Measurements from ENCODE around the gene SHKBP1.

SHKBP1 gene

DNA sequence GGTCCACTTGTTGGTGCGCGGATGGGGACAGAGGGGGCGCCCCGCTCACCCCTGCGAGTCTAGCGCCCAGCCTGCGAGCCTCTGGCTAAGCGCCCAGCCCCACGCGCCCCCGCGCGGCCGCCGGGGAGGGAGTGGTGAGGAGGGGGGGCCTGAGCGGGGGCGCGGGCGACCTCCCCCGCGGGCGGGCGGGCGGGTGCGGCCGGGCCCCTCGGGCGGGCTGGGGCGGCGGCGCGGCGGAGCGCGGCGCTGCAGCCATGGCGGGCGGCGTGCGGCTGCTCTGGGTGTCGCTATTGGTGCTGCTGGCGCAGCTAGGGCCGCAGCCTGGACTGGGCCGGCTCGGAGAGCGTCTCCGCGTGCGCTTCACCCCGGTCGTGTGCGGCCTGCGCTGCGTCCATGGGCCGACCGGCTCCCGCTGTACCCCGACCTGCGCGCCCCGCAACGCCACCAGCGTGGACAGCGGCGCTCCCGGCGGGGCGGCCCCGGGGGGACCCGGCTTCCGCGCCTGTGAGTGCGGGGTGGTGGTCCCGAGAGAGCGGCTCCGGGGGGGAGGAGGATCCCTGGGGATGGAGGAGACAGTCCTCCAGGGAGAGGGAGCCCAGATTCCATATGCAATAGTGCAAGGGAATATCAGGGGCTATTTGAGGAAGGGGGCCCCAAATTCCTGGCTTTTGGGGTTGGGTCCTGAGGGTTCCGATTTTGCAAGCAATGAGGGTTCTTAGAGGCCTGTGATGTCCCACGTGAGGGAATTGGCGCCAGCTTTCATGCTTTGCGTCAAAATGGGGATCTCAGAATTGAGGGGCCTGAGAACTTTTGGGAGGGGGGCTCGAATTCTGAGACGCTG, 24.7 kb downstream of the SHKBP1 start, which contains the start of gene LTBP4:
Gene LTBP4, plus strand, starts transcription at position 236 of the 841 bp plus-strand sequence. Its CDS starts 19 bp downstream, at position 255.
- DNase-seq (ENCODE audit: low read depth, low spot score), result no peak

DNA sequence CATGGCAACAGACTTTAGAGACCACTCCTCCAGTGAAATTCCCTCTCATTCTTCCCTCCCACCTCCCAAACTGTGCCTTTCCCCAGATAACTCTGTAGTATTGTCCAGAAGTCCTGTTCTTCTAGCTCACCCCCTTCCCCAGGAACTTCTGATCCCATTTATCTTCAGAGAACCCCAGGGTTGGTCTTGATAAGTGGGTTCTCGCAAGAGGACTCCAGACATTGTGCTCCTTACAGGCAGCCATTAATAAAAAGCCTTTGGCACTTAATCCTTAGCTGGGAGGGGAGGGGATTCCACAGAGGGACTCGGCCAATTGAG, 26.4 kb downstream of the SHKBP1 start:
- DNase-seq (ENCODE audit: low read depth, low spot score), result no peak

DNA sequence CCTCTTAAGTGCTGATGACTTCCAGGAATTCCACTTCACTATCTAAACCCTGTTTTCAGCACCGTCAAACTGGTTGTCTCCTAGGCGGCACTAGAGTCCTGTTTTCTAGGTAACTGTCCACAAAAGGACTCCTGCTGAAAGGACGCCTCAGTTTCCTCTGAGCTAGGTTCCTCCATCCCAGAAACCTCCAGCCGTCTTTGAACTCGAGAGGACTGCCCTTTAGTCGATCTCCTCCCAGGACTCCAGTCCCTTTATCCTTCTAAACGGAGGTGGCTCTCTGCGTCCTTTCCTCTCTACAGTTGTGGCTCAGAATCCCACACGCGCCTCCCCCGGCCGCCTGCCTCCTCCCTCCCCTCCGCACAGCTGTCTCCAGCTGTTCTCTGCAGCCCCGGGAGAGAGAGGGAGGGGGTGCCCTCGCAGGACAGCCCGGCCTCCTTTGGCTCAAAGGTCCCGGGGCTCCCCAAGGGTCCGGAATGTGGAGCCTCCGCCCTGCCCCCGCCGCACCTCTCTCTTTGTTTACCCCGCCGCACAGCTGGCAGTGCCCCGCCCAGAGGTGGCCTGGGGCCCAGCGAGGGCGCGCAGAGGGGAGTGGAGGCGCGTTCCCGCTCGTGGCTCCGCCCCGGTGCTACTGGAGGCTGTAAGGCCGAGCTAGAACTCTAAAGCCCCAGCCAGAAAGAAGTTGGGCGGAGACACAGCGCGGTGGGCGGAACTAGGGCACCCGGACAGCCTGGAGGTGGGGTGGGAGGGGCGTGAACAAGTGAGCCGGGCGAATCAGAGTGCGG, 26.9 kb downstream of the SHKBP1 start:
- DNase-seq (ENCODE audit: low read depth, low spot score), result peak; percentile 94

DNA sequence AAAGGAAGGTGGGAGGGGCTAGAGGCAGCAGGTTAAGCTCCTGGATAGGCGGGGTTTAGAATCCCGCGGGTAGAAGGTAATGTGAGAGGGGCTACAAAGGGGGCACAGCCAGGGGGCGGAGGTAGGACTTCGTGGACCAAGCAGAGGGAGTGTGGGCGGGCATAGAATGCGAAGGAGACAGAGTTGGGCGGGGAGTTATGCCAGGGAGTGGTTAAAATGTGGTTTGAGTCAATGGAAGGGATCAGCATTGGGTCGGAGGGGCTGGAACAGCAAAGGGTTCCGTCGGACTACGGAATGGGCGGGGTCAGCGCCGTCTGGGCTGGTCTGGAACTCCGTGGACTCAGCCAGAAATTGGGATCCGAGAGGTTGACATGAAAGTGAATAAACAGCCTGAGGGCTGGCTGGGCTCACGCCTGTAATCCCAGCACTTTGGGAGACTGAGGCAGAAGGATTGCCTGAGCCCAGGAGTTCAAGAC, 27.5 kb downstream of the SHKBP1 start:
- DNase-seq (ENCODE audit: low read depth, low spot score), result no peak

DNA sequence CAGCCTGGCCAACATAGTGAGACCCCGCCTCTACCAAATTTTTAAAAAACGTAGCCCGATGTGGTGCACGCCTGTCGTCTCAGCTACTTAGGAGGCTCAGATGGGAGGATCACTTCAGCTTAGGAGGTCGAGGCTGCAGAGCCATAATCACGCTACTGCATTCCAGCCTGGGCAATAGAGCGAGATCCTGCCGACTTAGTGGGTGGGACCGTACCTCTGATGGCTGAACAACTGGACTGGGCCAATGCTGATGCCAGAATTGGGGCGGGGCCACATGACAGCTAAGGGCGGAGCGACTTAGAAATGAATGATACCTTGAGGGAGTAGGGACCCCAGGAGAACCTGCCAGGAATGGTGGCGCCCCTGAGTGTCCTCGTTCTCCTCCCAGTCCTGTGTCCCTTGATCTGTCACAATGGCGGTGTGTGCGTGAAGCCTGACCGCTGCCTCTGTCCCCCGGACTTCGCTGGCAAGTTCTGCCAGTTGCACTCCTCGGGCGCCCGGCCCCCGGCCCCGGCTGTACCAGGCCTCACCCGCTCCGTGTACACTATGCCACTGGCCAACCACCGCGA, 28.1 kb downstream of the SHKBP1 start:
- DNase-seq (ENCODE audit: low read depth, low spot score), result no peak

DNA sequence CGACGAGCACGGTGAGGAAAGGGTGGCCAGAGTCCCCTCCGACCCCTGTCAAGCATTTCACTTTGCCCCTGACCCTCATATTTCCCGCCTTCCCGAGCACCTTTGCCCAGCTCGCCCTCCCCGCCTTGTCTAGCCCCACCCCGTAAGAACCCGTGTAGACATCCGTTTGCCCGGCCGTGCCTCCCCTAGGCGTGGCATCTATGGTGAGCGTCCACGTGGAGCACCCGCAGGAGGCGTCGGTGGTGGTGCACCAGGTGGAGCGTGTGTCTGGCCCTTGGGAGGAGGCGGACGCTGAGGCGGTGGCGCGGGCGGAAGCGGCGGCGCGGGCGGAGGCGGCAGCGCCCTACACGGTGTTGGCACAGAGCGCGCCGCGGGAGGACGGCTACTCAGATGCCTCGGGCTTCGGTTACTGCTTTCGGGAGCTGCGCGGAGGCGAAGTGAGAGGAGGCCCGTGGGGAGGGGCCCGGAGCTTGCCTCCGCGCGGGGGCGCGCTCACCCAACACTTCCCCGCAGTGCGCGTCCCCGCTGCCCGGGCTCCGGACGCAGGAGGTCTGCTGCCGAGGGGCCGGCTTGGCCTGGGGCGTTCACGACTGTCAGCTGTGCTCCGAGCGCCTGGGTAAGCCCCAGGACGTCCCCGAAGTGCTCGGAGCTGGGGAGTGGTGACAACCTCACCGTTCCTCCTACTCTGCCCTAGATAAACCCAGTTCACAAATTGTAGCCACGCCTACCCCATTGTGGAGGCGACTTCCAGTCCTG, 28.7 kb downstream of the SHKBP1 start:
- DNase-seq (ENCODE audit: low read depth, low spot score), result no peak

DNA sequence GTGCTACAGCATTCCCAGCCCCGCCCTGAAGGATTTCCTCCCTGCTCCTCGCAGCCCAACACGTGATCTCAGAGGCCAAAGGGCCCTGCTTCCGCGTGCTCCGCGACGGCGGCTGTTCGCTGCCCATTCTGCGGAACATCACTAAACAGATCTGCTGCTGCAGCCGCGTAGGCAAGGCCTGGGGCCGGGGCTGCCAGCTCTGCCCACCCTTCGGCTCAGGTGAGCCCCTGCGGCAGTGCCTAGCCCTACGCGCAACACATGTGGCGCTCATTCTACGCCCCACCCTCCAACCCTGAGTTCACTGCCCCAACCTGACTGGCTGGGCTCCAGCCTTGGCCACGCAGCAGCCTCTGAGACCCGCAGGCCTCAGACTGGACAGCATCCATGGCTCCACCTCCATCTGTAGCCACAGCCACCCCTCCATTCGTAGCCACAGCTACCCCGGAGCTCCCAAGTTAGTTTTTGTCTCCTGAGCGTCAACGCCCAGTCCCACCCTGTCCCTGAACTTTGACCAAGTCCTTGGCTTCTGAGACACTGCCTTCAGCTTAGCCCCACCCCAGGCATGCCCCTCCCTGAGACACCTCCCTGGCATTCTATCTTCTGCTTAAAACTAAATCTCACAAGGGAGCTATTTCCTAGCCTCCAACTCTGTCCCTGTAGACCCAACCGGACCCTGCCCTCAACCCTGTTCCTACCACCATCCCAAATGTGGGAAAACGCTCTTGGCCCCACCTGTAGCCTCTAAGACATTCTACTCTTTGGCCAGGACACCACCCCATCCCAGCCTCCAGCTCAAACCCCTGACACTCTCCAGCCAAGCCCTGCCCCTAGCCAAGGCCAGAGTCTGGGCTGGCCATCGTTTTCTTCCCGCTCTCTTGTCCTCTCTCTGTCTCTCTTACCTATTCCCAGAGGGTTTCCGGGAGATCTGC, 30.9 kb downstream of the SHKBP1 start:
- DNase-seq (ENCODE audit: low read depth, low spot score), result no peak

DNA sequence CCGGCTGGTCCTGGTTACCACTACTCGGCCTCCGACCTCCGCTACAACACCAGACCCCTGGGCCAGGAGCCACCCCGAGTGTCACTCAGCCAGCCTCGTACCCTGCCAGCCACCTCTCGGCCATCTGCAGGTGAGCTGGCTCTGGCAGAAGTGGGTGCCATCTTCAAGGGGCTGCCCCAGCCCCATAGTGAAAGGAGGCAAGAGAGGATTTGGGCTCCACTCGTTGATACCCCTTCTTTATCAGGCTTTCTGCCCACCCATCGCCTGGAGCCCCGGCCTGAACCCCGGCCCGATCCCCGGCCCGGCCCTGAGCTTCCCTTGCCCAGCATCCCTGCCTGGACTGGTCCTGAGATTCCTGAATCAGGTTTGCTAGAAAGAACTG, 31.6 kb downstream of the SHKBP1 start:
- no peak for DNase-seq (ENCODE audit: low read depth, low spot score)

DNA sequence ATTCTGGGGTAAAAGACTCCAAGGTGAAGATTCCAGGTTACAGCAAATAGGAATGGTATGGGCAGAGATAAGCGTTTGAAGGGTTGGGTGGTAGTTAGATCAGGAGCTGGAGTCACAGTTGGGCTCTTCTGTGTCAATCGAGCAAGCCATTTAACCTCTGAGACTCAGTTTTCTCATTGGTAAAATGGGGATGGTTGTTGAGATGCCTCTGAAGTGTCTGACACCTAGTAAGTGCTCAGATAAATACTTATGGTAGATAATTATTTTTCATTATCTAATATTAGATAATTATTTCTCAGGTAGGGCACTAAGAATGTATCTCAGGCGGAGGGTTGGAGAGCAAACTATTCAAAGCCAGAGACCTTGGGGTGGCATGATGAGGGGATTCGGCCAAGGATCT, 32.3 kb downstream of the SHKBP1 start:
- no peak for DNase-seq (ENCODE audit: low read depth, low spot score)

DNA sequence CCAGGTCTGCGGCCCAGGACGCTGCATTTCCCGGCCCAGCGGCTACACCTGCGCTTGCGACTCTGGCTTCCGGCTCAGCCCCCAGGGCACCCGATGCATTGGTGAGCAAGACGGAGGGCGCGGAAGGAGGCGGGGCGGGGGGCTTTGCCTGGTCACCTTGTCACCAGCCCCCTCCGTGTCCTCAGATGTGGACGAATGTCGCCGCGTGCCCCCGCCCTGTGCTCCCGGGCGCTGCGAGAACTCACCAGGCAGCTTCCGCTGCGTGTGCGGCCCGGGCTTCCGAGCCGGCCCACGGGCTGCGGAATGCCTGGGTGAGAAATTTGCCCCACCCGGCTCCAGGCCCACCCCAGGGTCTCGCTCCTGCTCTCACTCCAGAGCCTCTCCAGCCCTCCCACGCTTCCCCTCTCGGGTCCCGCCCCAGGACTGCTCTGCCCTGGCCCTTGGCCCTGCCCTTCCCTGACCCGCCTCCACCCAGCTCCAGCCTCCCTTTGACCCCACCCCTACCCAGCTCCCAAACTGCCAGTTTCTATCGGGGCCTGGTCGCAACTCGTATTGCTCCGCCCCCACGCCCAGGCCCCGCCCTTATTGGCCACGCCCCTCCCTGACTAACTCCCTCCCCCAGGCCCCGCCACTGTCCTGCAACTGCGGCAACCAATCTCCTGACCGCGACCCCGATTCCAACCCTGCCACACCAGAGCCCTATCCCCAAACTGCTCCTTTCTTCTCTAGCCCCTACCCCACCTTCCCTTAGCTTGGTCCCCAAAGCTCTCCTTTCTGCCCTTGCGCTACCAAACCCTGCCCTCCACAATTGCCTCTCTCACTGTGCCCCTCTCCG, 33.1 kb downstream of the SHKBP1 start:
- no peak for DNase-seq (ENCODE audit: low read depth, low spot score)

DNA sequence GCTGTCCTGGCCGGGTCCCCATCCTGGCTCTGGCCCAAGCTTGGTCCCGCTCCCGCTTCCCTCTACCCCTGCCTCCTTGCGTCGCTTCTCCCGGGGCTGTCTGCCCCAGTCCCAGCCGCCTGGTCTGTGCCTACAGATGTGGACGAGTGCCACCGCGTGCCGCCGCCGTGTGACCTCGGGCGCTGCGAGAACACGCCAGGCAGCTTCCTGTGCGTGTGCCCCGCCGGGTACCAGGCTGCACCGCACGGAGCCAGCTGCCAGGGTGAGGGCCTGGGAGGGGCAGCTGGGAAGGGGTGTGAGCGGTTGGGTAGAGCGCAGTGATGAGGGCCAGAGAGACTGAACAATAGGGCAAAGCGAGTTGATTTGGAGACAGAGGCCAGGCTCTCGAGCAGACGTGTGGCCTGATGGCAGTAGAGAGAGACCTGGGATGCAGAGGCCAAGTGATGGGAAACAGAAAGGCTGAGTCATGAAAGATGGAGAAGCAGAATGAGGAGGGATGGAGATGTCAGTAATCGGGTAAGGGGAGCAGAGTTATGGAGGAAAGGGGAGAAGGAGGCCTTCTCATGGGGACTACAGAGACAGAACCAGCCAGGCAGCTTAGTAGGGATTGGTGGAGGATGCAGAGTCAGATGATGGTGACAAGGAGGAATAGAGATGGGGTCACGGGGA, 33.9 kb downstream of the SHKBP1 start:
- DNase-seq (ENCODE audit: low read depth, low spot score), result no peak

DNA sequence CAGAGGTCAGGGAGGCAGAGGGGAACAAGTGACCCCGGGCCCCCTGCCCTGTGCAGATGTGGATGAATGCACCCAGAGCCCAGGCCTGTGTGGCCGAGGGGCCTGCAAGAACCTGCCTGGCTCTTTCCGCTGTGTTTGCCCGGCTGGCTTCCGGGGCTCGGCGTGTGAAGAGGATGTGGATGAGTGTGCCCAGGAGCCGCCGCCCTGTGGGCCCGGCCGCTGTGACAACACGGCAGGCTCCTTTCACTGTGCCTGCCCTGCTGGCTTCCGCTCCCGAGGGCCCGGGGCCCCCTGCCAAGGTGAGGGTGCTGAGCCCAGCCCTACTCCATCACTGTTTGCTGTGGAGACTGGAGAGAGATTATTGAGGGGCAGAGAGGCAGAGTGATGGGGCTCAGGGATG, 34.4 kb downstream of the SHKBP1 start:
- no peak for DNase-seq (ENCODE audit: low read depth, low spot score)

DNA sequence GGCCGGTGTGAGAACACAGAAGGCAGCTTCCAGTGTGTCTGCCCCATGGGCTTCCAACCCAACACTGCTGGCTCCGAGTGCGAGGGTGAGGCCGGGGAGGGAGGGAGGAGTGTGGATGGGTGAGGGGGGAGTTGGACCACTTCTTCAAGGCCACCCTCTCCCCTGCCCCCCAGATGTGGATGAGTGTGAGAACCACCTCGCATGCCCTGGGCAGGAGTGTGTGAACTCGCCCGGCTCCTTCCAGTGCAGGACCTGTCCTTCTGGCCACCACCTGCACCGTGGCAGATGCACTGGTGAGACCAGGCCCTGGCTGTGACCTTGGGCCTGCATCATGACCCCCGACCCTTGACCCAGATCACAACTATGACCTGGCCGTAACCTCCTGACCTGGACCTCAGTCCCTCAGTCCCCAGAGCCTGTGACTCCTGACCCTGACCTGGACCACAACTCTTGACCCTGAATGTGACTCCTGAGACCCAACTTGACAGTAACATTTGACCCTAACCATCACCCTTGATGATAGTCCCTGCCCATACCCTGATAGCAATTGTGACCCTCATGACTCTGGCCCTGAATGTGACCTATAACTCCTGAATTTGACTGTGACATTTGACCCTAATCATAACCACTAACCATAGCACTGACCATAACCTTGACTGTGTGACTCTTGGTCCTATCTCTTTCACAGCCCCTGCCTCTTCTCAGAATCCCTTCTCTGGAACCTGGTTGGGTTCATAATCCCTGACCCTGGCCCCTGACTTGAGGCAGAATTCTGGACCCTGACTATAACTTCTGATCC, 35.4 kb downstream of the SHKBP1 start:
- no peak for DNase-seq (ENCODE audit: low read depth, low spot score)

DNA sequence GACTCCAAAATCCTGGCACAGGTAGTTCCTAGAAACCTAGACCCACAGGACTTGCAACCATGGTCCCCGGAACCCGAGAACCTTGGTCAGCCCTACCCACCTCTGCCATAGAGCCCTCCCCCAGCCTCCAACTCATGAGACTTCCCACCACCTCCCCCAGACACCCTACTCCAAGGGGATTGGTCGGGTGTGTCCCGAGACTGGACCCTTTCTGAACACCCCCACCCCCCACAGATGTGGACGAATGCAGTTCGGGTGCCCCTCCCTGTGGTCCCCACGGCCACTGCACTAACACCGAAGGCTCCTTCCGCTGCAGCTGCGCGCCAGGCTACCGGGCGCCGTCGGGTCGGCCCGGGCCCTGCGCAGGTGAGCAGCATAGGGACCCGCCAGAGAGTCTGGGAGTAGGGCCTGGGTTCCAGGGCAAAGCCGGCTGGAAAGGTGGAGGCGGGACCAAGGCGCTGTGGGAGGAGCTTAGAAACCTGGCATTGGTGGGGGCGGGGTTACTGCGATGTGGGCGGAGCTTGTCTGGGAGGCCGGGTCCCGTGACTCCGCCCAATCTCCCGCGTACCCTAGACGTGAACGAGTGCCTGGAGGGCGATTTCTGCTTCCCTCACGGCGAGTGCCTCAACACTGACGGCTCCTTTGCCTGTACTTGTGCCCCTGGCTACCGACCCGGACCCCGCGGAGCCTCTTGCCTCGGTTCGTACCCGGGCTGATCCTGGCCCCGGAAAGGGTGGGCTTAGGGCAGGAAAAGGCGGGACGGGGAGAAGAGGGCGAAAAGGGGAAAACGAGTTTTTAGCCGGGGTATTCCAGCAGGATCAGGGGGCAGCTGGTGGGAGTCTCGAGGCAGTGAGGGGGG, 36.4 kb downstream of the SHKBP1 start:
- DNase-seq (ENCODE audit: low read depth, low spot score), result no peak

DNA sequence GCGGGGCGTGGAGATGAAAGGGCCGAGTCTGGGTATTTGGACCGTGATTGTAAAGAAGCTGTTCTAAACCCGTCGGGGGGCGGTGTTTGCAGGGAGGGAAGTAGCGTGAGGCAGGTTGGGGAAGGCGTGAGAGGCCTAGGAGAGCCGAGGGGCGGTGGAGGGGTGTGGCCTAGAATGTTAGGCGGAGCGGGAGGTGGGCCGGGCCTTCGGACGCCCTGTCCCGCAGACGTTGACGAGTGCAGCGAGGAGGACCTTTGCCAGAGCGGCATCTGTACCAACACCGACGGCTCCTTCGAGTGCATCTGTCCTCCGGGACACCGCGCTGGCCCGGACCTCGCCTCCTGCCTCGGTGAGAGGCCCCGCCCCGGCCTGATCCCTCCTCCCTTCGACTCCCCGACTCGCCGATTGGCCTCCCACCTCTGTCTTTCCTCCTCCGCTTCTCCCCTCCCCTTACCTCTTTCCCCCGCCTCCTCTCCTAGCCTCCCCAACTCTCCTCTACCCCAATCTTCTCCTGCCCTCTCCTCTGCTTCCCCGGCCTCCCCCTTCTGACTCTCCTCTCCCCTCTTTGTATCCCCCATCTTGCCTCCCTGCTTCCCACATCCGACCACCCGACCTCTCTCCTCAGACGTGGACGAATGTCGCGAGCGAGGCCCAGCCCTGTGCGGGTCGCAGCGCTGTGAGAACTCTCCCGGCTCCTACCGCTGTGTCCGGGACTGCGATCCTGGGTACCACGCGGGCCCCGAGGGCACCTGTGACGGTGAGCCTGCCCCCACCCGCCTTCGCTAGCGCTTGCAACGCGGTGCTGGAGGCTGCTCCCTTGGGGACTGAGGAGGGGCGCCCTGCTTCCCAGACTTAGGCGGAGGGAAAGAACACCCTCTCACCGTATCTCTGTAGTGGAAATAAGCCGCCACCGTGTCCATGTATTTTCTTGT, 37.3 kb downstream of the SHKBP1 start:
- DNase-seq (ENCODE audit: low read depth, low spot score), result peak; percentile 66

All from smooth muscle cell of the brain vasculature (primary cell).